GM19240 (cell line): ENCODE data around the gene PDE10A.

Experiments
- DNase-seq: peaks from one replicate; pipeline ENCODE4 v3.0.0; 2011; ENCODE audit warnings: low spot score; ENCODE audit not compliant: insufficient read length

The PDE10A gene

GRCh38 chr6:165298402-165298801 lies 364.6 kb downstream of the PDE10A start:
- no peak for DNase-seq

- no peak for DNase-seq
Measured at GRCh38 chr6:165292657-165293056, 370.4 kb downstream of the PDE10A start.
